Ectodermal cell (in vitro differentiated cells): ENCODE measurements around the gene NDUFS2.
"Not testable (repeated sequence)": the region's sequence is repeated elsewhere in the genome, so short reads cannot be mapped to it uniquely, and the experiment has no call there.

Experiments
- H3K27ac ChIP-seq: 2 replicates; pipeline ENCODE4 v1.7.0; 2013; ENCODE audit warnings: mild to moderate bottlenecking, low read depth, low read length; ENCODE audit not compliant: insufficient read depth, poor library complexity, severe bottlenecking
- H3K27me3 ChIP-seq: 2 replicates; pipeline ENCODE4 v1.7.0; 2013; ENCODE audit warnings: mild to moderate bottlenecking, low read length; ENCODE audit not compliant: insufficient read depth, control insufficient read depth, poor library complexity, severe bottlenecking
- H3K36me3 ChIP-seq: one replicate; pipeline ENCODE4 v1.7.0; 2013; ENCODE audit warnings: low read length; ENCODE audit not compliant: control insufficient read depth, insufficient read depth
- H3K4me1 ChIP-seq: one replicate; pipeline ENCODE4 v1.7.0; 2013; ENCODE audit warnings: low read length; ENCODE audit not compliant: control insufficient read depth, insufficient read depth
- H3K4me3 ChIP-seq: 2 replicates; pipeline ENCODE4 v1.7.0; 2013; ENCODE audit warnings: low read depth, low read length, control low read depth; ENCODE audit not compliant: insufficient read depth
- H3K9me3 ChIP-seq: 2 replicates; pipeline ENCODE4 v1.7.0; 2013; ENCODE audit warnings: mild to moderate bottlenecking, low read length, moderate library complexity; ENCODE audit not compliant: control insufficient read depth
- WGBS, 2 experiments: methylation state at CpG; one replicate each; pipeline ENCODE4 v1.1.7; 2013; ENCODE audit warnings: missing lambda C conversion rate in 2 of 2; 5-methylcytosine and 5-hydroxymethylcytosine counted together

The NDUFS2 gene

DNA sequence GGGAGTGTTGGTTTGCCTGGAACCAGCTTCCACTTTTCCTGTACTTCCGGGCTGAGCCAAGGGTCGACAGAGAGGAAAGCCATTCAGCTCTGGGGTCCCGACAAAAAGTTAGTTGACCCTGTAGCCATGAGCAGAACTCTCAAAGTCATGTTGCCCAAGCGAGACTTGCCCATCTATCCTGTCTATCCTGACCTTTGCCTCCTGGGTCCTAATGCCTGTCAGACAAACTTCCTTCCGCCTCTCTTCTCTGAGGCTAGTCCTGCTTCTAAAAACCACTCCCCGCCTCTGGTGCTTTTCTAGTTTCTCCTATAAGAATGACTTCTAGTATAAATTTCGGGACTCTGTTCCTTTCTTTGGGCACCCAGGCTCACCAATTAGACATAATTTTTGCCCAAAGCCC, 48.7 kb downstream of the NDUFS2 start:
- Histone ChIP-seq H3K9me3 (no peaks in the 10 kb centered on the region), H3K27ac (no peak overlapping the region), H3K4me3 (no peak overlapping the region), H3K36me3 (no peaks in the 10 kb centered on the region), H3K27me3 (no peaks in the 10 kb centered on the region), H3K4me1 (no peaks in the 10 kb centered on the region)
- WGBS, 2 experiments = 80 to 83% methylated on average over 7 of the region's 7 CpGs

DNA sequence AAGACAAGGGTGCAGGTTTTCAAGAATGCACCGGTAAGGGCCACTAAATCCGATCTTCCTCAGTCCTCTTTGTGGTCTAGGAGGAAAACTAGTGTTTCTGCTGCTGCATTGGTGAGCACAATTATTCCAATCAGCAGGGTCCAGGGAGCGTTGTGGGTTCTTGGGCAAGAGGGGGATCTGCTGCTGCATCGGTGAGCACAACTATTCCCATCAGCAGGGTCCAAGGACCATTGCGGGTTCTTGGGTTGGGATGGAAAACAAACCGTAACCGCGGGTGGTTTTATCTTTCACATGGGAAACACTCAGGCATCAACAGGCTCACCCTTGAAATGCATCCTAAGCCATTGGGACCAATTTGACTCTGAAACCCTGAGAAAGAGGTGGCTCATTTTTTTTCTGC, 49.4 kb downstream of the NDUFS2 start:
- Histone ChIP-seq H3K9me3 (no peaks in the 10 kb centered on the region), H3K4me3 (no peak overlapping the region), H3K27me3 (no peaks in the 10 kb centered on the region), H3K27ac (no peak overlapping the region), H3K36me3 (no peaks in the 10 kb centered on the region), H3K4me1 (no peaks in the 10 kb centered on the region)
- 92 to 95% methylated on average over 8 of the region's 8 CpGs for WGBS, 2 experiments

DNA sequence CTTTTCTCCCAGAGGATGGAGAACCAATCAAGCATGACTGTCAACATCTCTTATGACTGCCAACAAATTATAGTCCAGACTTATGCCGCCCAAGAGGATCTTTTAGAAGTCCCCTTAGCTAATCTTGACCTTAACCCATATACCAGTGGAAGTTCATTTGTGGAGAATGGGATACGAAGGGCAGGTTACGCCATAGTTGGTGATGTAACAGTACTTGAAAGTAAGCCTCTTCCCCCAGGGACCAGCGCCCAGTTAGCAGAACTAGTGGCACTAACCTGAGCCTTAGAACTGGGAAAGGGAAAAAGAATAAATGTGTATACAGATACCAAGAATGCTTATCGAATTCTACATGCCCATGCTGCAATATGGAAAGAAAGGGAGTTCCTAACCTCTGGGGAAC, 53.1 kb downstream of the NDUFS2 start:
- not testable (repeated sequence) for H3K4me1 ChIP-seq
- peaks cover 30% of the 10 kb centered on the region for H3K27me3 ChIP-seq
- 87 to 95% methylated on average over 5 of the region's 5 CpGs for WGBS, 2 experiments

DNA sequence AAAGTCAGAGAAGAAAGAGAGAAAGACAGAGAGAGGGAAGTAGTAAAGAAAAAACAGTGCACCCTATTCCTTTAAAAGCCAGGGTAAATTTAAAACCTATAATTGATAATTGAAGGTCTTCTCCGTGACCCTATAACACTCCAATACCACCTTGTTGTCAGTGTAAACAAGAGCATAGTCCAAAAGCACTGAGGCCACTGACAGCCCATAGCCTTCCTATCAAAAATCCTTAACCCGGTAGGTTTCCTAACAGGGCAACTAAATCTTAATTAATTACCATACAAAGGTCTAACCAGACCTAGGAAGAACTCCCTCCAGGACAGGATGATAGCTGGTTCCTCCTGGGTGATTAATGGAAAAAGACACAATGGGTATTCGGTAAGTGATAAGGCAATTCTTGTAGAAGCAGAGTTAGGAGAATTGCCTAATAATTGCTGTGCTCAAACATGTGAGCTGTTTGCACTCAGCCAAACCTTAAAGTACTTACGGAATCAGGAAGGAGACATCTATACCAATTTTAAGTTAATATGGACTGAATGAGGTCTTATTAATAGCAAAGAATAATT, 53.9 kb downstream of the NDUFS2 start:
- H3K4me1 ChIP-seq, H3K4me3 ChIP-seq, H3K36me3 ChIP-seq, H3K9me3 ChIP-seq, H3K27ac ChIP-seq: not testable (repeated sequence)
- H3K27me3 ChIP-seq = peaks cover 38% of the 10 kb centered on the region
- WGBS, 2 experiments = 93% methylated on average over 3 to 4 of the region's 4 CpGs

More for the DNA sequence above, 53.1 kb downstream of the NDUFS2 start:
- H3K9me3 ChIP-seq, H3K4me3 ChIP-seq, H3K27ac ChIP-seq, H3K36me3 ChIP-seq: not testable (repeated sequence)

DNA sequence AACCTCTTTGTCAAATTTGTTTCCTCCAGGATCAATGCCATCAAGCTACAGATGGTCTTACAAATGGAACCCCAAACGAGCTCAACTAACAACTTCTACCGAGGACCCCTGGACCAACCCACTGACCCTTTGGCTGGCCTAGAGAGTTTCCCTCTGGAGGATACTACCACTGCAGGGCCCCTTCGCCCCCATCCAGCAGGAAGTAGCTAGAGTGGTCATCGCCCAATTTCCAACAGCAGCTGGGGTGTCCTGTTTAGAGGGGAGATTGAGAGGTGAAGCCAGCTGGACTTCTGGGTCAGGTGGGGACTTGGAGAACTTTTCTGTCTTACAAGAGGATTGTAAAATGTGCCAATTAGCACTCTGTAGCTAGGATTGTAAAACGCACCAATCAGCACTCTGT, 54.9 kb downstream of the NDUFS2 start:
- H3K27me3 ChIP-seq = peaks cover 42% of the 10 kb centered on the region
- H3K4me3 ChIP-seq, H3K36me3 ChIP-seq, H3K27ac ChIP-seq, H3K4me1 ChIP-seq, H3K9me3 ChIP-seq: not testable (repeated sequence)
- WGBS, 2 experiments = 95 to 96% methylated on average over 5 of the region's 5 CpGs

DNA sequence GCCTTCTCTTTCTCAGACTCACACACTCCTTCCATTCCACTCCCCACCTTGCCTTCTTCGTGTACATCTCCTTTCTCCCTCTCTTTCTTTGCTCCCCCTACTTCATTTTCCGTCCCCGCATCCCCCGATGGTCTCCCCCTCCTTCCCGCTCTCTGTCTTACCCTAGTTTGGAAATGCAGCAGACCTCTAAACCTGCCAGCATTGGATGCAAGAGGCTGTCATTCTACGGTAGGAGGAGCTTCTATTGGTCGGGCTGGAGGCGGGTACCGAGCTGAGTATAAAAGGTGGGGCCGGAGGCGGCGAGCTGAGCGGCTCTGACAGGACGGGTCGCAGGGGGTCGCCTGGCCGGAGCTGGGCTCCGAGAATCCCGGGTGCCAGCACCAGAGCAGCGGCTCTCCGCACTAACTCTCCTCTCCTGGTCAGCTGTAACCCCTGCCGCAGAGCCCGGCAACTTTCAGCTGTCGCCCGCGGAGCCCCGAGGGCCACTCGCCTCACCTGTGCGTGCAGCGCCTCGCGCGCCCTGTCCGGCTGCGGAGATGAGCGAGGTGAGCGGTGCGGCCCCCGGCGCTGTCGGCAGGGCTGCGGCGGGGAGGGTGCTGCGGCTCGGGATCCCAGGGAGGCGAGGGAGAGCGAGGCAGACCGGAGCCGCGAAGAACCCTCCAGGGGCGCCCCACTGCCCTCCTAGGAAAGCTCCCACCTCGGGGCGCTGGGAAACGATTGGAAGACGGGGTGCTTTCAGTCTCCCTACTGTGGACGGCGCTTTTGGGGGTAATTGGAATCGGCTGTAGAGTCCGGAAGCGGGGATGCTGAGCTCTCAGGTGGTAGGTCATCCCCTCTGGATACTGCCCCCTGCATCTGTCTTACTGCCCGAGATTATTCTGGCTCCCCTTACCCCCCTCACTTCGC, 56.5 kb downstream of the NDUFS2 start, which contains the start of gene PCP4L1:
Gene PCP4L1 (plus strand): TSS at position 307 of the 906 bp plus-strand sequence. CDS start 230 bp downstream, at position 537.
- H3K4me1 ChIP-seq = peaks cover 6% of the 10 kb centered on the region
- peak within 1 kb of the TSS; percentile 26 for H3K4me3 ChIP-seq
- 2 to 3% methylated on average over 62 of the region's 62 CpGs for WGBS, 2 experiments
- peaks cover 42% of the 10 kb centered on the region for H3K27me3 ChIP-seq
- peaks cover 4% of the 10 kb centered on the region for H3K9me3 ChIP-seq
- H3K36me3 ChIP-seq = no peaks in the 10 kb centered on the region
- no peak within 1 kb of the TSS for H3K27ac ChIP-seq

DNA sequence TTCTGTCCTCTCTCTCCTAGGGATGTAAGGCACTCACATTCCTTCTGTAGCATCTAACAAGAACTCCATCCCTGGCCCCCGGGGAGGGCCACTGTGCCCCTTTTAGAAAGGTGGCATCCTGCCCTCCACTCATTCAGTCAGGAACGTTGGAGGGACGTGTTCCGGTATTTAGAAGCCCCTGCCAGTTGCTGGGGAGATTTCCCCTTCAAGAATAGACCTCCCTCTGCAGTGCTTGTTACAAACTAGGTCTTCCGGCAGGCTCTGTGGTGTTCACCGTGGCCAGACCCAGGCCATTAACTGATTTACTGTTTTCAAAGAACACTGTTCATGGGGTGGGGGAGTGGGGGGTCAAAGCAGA, 57.2 kb downstream of the NDUFS2 start:
- 41 to 44% methylated on average over 6 of the region's 6 CpGs for WGBS, 2 experiments
- Histone ChIP-seq H3K27me3 (peaks cover 42% of the 10 kb centered on the region), H3K36me3 (no peaks in the 10 kb centered on the region), H3K4me3 (no peak overlapping the region), H3K9me3 (peaks cover 4% of the 10 kb centered on the region), H3K4me1 (peaks cover 6% of the 10 kb centered on the region), H3K27ac (no peak overlapping the region)

DNA sequence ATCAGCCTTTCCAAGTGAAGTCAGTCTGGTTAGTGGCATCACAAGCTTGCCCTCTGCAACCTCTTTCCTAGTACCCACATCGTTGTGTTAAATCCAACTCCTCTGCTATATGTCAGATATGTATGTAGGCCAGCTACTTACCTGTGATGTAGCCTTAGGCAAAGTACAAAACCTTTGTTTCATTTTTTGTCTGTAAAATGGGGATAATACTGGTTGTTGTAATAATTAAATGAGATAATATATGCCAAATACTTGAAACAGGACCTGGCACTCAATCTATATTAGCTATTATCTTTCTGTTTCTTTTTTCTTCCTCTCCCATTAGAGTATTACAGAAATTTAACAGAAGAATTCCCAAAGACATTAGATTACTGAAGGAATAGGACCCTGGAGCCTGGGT, 57.6 kb downstream of the NDUFS2 start:
- no peaks in the 10 kb centered on the region for H3K36me3 ChIP-seq
- H3K27me3 ChIP-seq = peaks cover 42% of the 10 kb centered on the region
- 67 to 80% methylated on average over 1 of the region's 1 CpG for WGBS, 2 experiments
- H3K27ac ChIP-seq = no peak overlapping the region
- no peak overlapping the region for H3K4me3 ChIP-seq
- peaks cover 4% of the 10 kb centered on the region for H3K9me3 ChIP-seq
- H3K4me1 ChIP-seq = peaks cover 6% of the 10 kb centered on the region

DNA sequence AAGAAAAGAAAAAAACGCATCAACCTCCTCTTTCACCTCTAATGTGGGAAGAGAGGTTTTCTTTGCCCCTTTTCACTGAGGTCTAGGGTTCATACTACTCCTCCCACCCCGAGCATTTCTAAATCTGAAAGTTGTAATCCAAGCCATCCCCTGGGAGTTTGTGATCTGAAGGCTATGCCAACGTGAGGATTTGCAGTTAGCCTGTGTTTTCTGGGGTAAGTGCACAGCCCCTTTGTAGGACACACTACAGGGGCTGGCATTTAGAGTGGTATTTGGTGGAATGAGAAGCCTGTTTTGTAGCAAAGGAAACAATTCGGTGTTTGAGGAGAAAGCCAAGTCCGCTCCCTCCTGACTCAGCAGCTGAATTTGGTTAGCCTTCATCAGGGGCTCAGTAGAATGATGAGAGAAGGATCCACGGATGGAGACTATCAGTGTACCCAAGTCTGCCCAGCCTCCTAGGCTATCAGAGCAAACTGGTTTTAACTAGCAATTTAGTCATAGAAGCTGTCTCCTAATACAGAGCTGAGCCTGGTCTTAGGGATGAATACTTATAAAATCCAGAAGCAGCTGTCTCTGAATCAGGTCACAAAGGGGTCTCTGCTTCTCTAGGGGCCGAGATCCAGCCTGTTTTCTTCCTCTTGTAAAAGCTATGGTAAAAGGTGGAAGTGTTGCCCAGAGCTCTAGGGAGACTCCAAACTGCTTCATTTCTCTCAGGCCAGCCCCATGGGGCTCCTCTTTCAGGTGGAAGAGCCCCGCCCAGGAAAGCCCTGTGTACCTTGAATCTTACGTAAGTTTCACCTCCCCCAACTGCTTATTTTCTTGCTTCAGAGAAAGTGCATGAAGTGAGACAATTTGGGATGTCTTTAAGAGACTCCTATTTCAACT, 58.5 kb downstream of the NDUFS2 start:
- 71 to 74% methylated on average over 7 to 9 of the region's 9 CpGs for WGBS, 2 experiments
- no peaks in the 10 kb centered on the region for H3K36me3 ChIP-seq
- H3K4me1 ChIP-seq = peaks cover 6% of the 10 kb centered on the region
- peaks cover 42% of the 10 kb centered on the region for H3K27me3 ChIP-seq
- H3K27ac ChIP-seq = no peak overlapping the region
- H3K4me3 ChIP-seq = no peak overlapping the region
- peaks cover 4% of the 10 kb centered on the region for H3K9me3 ChIP-seq
